Smooth muscle cell (in vitro differentiated cells): ENCODE data around the gene CCNY. TPM values are rescaled to one million over a fixed set of nuclear protein-coding genes. Genes with fewer than 3 reads are reported as not detected.
"Not testable (repeated sequence)": the region's sequence is repeated elsewhere in the genome, so short reads cannot be mapped to it uniquely, and the experiment has no call there.

Experiments
- DNase-seq: peaks from one replicate; lab custom pipeline; 2025; ENCODE audit not compliant: unreplicated experiment; lab: John Stamatoyannopoulos, UW
- H2AFZ ChIP-seq: fragments of 200-600 bp; sonication (generic); 2 replicates; pipeline ENCODE4 v1.6.0; 2016; ENCODE audit warnings: antibody characterized with exemption, low read depth, mild to moderate bottlenecking
- H3F3A ChIP-seq: fragments of 200-600 bp; sonication (generic); 2 replicates; pipeline ENCODE4 v1.6.0; 2017; ENCODE audit warnings: antibody characterized with exemption, low read depth
- H3K27ac ChIP-seq: fragments of 200-600 bp; sonication (generic); 2 replicates; pipeline ENCODE4 v1.5.1; 2016; ENCODE audit warnings: low read depth, mild to moderate bottlenecking
- H3K27me3 ChIP-seq: fragments of 200-600 bp; sonication (generic); 2 replicates; pipeline ENCODE4 v1.6.1; 2016; ENCODE audit warnings: low read depth, mild to moderate bottlenecking
- H3K36me3 ChIP-seq: fragments of 200-600 bp; sonication (generic); 2 replicates; pipeline ENCODE4 v1.5.1; 2016; ENCODE audit warnings: low read depth
- H3K4me1 ChIP-seq: fragments of 200-600 bp; sonication (generic); 2 replicates; pipeline ENCODE4 v1.5.1; 2016; ENCODE audit warnings: low read depth
- H3K4me2 ChIP-seq: fragments of 200-600 bp; sonication (generic); 2 replicates; pipeline ENCODE4 v1.6.0; 2016; ENCODE audit warnings: mild to moderate bottlenecking
- H3K4me3 ChIP-seq: fragments of 200-600 bp; sonication (generic); 2 replicates; pipeline ENCODE4 v1.5.1; 2016; ENCODE audit warnings: mild to moderate bottlenecking
- H3K79me2 ChIP-seq: fragments of 200-600 bp; sonication (generic); 2 replicates; pipeline ENCODE4 v1.6.0; 2016; ENCODE audit warnings: low read depth, mild to moderate bottlenecking
- H3K9ac ChIP-seq: fragments of 200-600 bp; sonication (generic); 2 replicates; pipeline ENCODE4 v1.6.0; 2016; ENCODE audit warnings: low read depth
- H3K9me3 ChIP-seq: fragments of 200-600 bp; sonication (generic); replicated peaks from 2 replicates; pipeline ENCODE4 v1.5.1; 2016; ENCODE audit warnings: low read depth
- H4K20me1 ChIP-seq: fragments of 200-600 bp; sonication (generic); 2 replicates; pipeline ENCODE4 v1.6.0; 2016; ENCODE audit warnings: low read depth
- whole genome bisulfite sequencing: methylation state at CpG from one replicate; pipeline ENCODE4 v1.1.7; 2016; ENCODE audit warnings: low lambda C conversion rate; 5-methylcytosine and 5-hydroxymethylcytosine counted together
- polyA plus RNA-seq: library from polyadenylated mRNA; unstranded; fragments of >200 nt; fragmentation: Nextera tagmentation; extraction: Ambion mirVana; gene quantifications from 2 replicates; pipeline ENCODE4 v1.2.1, GENCODE V29; 2016
- total RNA-seq: library from RNA; depleted of rRNA; stranded (reverse); fragments of >200 nt; gene quantifications from 2 replicates; pipeline ENCODE4 v1.2.3, GENCODE V29; 2014
- TF ChIP-seq, protein P1 (sequence below): fragments of 200-600 bp; sonication (generic); IDR thresholded peaks from 2 replicates; pipeline ENCODE4 v1.5.1; 2017; ENCODE audit warnings: borderline replicate concordance, mild to moderate bottlenecking, antibody characterized with exemption; ENCODE audit not compliant: insufficient read depth, poor library complexity, severe bottlenecking

CCNY gene
- total and polyA plus RNA-seq, 2 experiments from 2014 or later: 46.9 to 57.5 TPM

GRCh38 chr10:35352097-35352496, 15.8 kb downstream of the CCNY start:
- TF ChIP-seq, protein P1, sequence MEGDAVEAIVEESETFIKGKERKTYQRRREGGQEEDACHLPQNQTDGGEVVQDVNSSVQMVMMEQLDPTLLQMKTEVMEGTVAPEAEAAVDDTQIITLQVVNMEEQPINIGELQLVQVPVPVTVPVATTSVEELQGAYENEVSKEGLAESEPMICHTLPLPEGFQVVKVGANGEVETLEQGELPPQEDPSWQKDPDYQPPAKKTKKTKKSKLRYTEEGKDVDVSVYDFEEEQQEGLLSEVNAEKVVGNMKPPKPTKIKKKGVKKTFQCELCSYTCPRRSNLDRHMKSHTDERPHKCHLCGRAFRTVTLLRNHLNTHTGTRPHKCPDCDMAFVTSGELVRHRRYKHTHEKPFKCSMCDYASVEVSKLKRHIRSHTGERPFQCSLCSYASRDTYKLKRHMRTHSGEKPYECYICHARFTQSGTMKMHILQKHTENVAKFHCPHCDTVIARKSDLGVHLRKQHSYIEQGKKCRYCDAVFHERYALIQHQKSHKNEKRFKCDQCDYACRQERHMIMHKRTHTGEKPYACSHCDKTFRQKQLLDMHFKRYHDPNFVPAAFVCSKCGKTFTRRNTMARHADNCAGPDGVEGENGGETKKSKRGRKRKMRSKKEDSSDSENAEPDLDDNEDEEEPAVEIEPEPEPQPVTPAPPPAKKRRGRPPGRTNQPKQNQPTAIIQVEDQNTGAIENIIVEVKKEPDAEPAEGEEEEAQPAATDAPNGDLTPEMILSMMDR: no peak
- Histone ChIP-seq H3K79me2 (peaks cover 81% of the 10 kb centered on the region), H4K20me1 (peaks cover 99% of the 10 kb centered on the region), H3F3A (peaks cover 9% of the 10 kb centered on the region), H3K27ac (no peak overlapping the region), H3K36me3 (no peaks in the 10 kb centered on the region), H3K4me2 (no peak overlapping the region), H3K4me3 (no peak overlapping the region), H3K9ac (no peak overlapping the region), H3K9me3 (no peaks in the 10 kb centered on the region), H3K4me1 (peaks cover 8% of the 10 kb centered on the region), H2AFZ (no peak overlapping the region), H3K27me3 (no peaks in the 10 kb centered on the region)
- DNase-seq: no peak
- 88% methylated on average over 2 of the region's 2 CpGs for WGBS

DNA sequence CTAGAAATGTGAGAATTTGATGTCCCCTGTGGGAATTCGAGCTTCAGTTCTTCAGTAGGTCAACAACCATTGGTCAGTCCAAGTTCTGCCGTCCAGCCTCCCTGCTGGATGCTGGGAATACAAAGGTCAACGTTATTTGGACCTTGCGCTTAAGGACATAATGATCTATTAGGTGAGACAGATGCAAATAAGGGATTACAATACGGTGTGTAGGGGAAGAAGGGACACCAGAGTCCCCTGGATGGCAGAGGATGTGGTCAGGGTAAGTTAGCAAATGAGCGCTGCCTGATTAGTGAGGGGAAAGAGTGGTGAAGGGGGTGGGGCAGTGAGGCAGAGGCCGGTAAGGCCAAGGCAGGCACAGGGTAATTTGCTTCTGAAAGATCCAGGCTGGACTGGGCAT, 16.2 kb downstream of the CCNY start:
- peaks cover 85% of the 10 kb centered on the region for H3K79me2 ChIP-seq
- H3K4me3 ChIP-seq: no peak overlapping the region
- H3K27me3 ChIP-seq: no peaks in the 10 kb centered on the region
- H3F3A ChIP-seq: peaks cover 9% of the 10 kb centered on the region
- H3K36me3 ChIP-seq: no peaks in the 10 kb centered on the region
- peaks cover 99% of the 10 kb centered on the region for H4K20me1 ChIP-seq
- no peak overlapping the region for H3K9ac ChIP-seq
- no peak for DNase-seq
- no peak overlapping the region for H3K4me2 ChIP-seq
- 97% methylated on average over 7 of the region's 7 CpGs for WGBS
- TF ChIP-seq, protein P1: no peak
- no peak overlapping the region for H2AFZ ChIP-seq
- H3K27ac ChIP-seq: no peak overlapping the region
- H3K4me1 ChIP-seq: peaks cover 8% of the 10 kb centered on the region
- no peaks in the 10 kb centered on the region for H3K9me3 ChIP-seq

- Histone ChIP-seq H3K4me3 (no peak overlapping the region), H3K79me2 (peaks cover 88% of the 10 kb centered on the region), H3K27me3 (no peaks in the 10 kb centered on the region), H3K9me3 (no peaks in the 10 kb centered on the region), H3F3A (peaks cover 11% of the 10 kb centered on the region), H3K4me1 (peaks cover 8% of the 10 kb centered on the region), H3K36me3 (no peaks in the 10 kb centered on the region), H3K27ac (no peak overlapping the region), H2AFZ (no peak overlapping the region), H3K9ac (no peak overlapping the region), H4K20me1 (peaks cover 99% of the 10 kb centered on the region), H3K4me2 (no peak overlapping the region)
- WGBS: 95% methylated on average over 2 of the region's 2 CpGs
- DNase-seq: no peak
- TF ChIP-seq, protein P1: no peak
Measured at GRCh38 chr10:35353395-35353794, 17.1 kb downstream of the CCNY start.

DNA sequence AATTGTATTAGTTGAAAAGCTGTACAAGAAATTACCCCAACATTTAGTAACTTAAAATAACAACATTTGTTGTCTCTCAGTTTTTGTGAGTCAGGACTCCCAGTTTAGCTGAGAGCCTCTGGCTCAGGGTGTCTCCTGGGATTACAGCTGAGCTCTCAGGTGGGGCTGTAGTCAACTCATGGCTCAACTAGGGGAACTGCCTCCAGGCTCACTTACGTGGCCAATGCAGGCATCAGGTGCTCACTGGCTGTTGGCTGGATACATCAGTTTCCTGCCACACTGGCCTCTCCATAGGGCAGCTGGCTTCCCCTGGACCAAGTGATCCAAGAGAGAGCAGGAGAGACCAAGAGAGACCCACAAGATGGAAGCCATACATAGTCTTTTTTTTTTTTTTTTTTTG, 17.5 kb downstream of the CCNY start:
- WGBS: 82% methylated on average over 1 of the region's 1 CpG
- H3K4me1 ChIP-seq: peaks cover 8% of the 10 kb centered on the region
- H3F3A ChIP-seq: peaks cover 12% of the 10 kb centered on the region
- no peaks in the 10 kb centered on the region for H3K9me3 ChIP-seq
- H3K4me3 ChIP-seq: no peak overlapping the region
- H2AFZ ChIP-seq: no peak overlapping the region
- H3K27ac ChIP-seq: no peak overlapping the region
- TF ChIP-seq, protein P1: no peak
- H3K9ac ChIP-seq: no peak overlapping the region
- no peak for DNase-seq
- peaks cover 99% of the 10 kb centered on the region for H4K20me1 ChIP-seq
- H3K79me2 ChIP-seq: peaks cover 88% of the 10 kb centered on the region
- H3K27me3 ChIP-seq: no peaks in the 10 kb centered on the region
- H3K36me3 ChIP-seq: no peaks in the 10 kb centered on the region
- no peak overlapping the region for H3K4me2 ChIP-seq

DNA sequence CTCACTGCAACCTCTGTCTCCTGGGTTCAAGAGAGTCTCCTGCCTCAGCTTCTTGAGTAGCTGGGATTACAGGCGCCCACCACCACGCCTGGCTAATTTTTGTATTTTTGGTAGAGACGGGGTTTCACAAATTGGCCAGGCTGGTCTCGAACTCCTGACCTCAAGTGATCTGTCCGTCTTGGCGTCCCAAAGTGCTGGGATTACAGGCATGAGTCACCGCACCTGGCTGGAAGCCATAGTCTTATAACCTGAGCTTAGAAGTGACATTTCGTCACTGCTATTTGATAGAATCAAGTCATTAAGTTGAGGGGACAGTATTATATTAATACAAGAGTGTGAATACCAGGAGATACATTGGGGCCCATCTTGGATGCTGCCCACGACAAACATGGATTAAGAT, 17.9 kb downstream of the CCNY start:
- Histone ChIP-seq H3K4me1 (peaks cover 11% of the 10 kb centered on the region), H3K79me2 (peaks cover 88% of the 10 kb centered on the region), H3F3A (peaks cover 11% of the 10 kb centered on the region), H4K20me1 (peaks cover 99% of the 10 kb centered on the region)
- not testable (repeated sequence) for H3K36me3 ChIP-seq, H3K4me2 ChIP-seq, DNase-seq, H3K4me3 ChIP-seq, H3K27ac ChIP-seq, H2AFZ ChIP-seq, H3K9ac ChIP-seq, H3K9me3 ChIP-seq, H3K27me3 ChIP-seq
- 95% methylated on average over 9 of the region's 9 CpGs for WGBS
